Left renal pelvis (tissue), 4 donors: ENCODE measurements around the gene WASHC2C. TPM values are rescaled to one million over a fixed set of nuclear protein-coding genes. Genes with fewer than 3 reads are reported as not detected.
"Not testable (repeated sequence)": the region's sequence is repeated elsewhere in the genome, so short reads cannot be mapped to it uniquely, and the experiment has no call there.

Experiments used
- DNase-seq, 4 donors: peaks; one replicate each; pipeline ENCODE4 v3.0.0-alpha.2; 2013; ENCODE audit warnings: low read depth in 4 of 4, low spot score in 3 of 4
- polyA plus RNA-seq, 4 donors: library from polyadenylated mRNA; unstranded; fragments of 120-200 nt; gene quantifications; one replicate each; pipeline ENCODE4 v1.2.1, GENCODE V29; 2013; ENCODE audit not compliant: insufficient read length in 4 of 4

The WASHC2C gene
- polyA plus RNA-seq, 4 donors = 42.5 to 71.6 (median 59.8) TPM

DNA sequence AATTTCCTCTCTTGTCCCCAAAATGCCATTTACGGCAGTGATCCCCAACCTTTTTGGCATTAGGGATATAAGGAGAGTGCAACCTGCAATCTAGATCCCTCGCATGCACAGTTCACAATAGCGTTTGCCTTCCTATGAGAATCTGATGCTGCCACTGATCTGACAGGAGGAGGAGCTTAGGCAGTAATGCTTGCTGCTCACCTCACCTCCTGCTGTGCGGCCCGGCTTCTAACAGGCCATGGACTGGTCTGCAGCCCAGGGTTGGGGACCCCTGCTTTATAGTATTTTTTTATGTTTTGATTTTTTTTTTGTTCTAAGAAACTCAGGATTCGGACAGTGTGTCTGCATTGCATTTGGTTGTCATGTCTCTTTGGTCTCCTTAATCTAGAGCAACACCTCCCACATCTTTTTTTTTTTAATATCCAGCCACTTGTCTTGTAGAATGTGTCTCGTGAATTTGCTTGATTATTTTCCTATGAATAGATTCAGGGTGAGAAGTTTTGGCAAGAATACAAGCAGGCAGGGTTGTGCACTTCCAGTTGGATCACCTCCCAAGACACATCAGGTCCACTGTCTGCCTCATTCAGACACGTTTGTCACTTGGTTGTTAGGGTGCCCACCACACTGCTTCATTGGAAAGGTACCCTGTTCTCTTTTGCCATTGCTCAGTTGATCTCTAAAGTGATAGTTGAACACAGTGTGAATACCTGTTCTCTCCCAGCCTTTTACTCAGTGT, 30.8 kb downstream of the WASHC2C start:
- DNase-seq = not testable (repeated sequence)

DNA sequence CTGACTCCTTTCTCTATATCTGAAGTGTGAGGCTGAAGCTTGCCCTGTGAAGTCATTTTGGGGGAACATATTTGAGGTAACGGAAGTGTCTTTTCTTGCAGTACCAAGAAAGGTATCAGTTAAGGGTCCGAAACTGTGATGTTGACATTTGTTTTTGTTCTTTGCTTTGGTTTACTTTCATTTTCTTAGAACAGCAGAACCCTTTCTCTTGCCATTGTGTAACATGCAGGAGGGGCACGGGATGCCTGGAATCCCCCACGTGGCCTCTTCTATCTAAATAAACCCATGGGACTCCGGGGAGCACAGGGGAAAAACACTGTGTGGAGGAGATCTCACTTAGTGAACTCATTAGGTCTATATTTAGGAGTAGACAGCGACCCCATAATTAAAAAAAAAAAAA, 34.6 kb downstream of the WASHC2C start:
- not testable (repeated sequence) for DNase-seq

- DNase-seq = not testable (repeated sequence)
Measured at GRCh38 chr10:45763037-45763436, 36.0 kb downstream of the WASHC2C start.

DNA sequence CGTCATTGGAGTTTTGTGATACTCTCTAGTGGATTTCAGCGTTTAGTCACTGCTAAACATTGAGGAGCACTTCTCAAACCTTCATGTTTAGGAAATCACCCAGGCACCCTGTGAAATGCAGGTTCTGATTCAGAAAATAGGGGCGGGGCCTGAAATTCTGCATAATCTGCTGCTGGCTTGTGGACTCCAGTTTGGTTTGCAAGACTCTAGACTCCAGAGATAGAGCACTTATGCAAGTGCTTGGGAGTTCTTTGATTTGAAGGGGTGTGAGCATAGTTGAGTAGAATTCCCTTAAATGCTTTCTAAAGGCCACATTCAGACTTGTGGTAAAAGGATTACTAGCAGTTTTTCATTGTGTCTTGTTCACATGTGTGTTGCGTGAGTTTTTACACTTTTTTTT, 41.3 kb downstream of the WASHC2C start:
- DNase-seq = not testable (repeated sequence)

GRCh38 chr10:45771757-45772461, 44.8 kb downstream of the WASHC2C start:
- DNase-seq = not testable (repeated sequence)

GRCh38 chr10:45786217-45786616, 59.2 kb downstream of the WASHC2C start:
- DNase-seq = not testable (repeated sequence)

DNA sequence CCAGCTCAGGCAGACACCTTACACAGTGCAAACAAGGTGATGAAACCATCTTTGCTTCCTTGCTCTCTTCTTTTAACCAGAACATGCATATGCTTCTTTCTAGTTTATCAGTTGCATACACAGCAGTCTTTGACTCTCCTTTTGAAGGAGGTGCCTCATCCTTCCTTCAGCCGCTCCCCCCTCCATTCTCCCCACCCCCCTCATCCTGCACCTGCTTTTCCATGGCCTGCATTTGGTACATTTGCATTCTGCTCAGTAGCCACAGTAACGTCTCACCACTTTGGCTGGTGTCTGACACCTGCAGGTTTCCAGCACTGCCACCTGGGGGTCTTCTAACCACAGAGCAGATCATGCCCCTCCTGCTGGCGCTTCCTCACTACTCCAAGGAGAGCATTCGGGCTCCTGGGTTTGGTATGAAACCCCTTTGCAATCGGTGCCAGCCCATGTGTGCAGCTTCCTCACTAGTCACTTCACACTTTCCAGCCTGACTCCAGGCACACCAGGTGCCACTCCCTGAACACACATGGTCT, 60.2 kb downstream of the WASHC2C start:
- DNase-seq = not testable (repeated sequence)

DNA sequence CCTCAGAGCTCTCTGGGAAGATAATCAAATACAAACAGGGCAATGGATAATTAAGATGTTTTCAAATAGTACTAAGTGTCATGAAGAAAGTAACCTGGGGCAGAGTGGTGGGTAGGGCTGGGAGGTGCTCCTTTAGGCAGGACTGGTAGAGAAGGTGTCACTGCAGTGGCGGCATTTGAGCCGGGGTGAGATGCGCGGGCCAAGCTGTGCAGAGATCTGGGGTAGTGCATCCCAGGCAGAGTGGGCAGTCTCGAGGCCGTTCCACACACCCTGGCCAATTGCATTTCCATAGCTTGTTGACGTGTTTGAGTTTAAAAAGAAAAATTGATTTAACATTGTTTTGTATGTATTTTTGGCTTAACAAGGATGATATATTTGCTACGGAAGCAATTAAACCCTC, 62.9 kb downstream of the WASHC2C start:
- not testable (repeated sequence) for DNase-seq

DNA sequence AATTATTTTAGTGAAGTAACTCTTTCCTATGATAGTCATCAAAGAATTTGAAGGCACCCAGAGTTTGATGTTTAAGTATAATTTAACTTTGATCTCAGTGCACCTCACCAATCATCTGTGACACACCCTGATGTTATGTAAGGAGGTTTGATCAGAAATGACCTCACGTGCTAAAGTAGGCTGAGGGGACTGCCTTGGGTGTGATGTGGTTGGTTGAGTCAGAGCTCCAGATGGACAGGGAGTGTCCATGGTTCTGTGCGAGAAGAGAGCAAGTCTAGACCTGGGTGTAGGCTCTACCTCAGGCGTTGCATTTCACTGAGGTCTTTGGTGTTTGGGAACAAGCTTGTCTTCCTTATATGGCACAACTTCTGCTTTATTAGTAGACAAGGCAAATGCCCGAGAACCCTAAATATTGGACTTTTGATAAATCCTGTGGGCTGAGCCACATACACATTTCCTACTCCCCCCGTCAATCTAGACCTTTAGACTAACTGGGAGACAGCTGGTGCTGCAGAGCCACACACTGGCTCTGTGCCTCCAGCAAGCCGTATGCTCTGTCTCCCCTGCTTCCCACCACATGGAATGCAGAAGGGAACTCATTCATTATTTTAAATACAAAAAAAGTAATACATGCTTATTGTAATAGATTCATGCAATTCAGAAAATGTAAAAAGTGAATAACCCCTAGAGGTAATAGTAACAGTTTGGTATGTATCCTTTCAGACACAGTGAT, 63.8 kb downstream of the WASHC2C start:
- not testable (repeated sequence) for DNase-seq

DNA sequence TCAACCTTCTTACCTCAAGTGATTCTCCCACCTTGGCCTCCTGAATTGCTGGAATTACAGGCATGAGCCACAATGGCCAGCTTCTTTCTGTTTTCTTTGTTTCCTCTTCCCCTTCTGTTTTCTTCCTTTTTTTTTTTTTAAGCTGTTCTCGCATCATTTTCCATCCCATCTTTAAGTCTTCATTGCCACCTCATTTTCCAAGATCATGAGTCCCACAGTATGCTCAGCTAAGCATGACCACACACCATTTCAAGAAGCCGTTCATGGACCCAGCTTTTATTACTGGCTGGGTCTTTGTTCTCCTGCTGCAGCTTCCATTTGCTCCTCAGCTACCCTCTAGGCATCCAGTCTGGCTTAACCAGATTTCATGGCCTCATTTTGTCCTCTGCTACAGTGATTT, 67.7 kb downstream of the WASHC2C start:
- DNase-seq = not testable (repeated sequence)

DNA sequence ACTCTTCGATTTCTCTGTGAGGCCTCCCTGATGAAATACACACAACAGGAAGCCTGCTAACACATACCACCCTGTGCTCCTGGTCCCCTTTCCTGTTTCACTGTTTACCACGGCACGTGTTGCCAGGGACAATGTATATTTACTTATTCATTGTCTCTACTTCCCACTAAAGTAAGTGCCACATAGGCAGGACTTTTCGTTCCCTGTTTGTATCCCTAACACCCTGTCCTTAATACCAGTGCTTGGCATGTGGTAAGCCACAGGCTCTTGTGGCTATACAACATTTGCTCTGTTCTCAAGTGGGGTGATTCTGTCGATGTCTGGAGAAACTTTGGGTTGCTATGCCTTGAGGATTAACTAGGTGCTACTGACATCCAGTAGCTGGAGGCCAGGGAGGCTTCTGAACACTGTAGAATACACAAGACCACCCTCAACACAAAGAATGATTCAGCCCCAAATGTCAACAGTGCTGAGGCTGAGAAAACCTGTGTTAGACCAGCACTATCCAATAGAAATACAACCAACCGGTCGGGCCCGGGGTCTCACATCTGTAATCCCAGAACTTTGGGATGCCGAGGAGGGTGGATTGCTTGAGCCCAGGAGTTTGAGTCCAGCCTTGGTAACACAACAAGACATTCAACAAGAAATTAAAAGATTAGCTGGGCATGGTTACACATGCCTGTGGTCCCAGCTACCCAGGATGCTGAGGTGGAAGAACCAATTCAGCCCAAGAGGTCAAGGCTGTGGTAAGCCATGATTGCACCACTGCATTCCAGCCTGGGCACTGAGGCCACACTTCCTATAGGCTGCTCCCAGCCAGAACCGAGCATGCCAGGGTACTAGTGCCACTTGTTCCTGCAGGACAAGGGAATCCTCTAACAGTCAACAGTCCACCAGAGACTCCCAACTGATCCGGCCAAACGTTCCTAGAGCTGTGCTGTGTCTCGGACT, 76.3 kb downstream of the WASHC2C start:
- not testable (repeated sequence) for DNase-seq

DNA sequence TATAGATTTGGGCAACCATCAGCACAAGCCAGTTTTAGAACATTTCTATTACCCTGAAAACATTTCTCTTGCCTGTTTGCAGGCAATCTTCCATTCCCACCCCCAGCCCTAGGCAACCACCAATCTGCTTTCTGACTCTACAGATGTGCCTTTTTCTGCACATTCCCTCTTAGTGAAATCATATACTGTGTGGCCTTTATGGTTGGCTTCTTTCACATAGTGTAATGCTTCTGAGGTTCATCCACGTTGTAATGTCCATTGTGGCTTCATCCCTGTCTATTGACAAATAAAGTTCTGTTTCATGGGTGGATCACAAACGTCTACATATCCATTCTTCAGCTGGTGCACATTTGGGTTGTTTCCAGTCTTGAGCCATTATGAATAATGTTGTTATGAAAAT, 77.9 kb downstream of the WASHC2C start:
- not testable (repeated sequence) for DNase-seq

GRCh38 chr10:45809837-45810236, 82.8 kb downstream of the WASHC2C start:
- DNase-seq = no peak

DNA sequence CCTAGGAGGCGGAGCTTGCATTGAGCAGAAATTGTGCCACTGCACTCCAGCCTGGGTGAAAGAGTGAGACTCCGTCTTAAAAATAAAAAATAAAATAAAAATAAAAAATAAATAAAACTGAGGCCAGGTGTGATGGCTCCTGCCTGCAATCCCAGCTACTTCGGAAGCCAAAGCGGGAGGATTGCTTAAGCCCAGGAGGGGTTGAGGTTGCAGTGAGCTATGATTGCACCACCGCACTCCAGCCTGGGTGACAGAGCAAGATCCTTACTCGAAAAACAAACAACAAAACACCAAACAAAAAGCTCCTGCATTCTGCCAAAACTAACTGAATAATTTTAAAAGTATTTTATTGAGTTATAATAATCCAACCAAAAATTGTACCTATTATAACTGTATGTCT, 84.0 kb downstream of the WASHC2C start:
- DNase-seq = no peak

DNA sequence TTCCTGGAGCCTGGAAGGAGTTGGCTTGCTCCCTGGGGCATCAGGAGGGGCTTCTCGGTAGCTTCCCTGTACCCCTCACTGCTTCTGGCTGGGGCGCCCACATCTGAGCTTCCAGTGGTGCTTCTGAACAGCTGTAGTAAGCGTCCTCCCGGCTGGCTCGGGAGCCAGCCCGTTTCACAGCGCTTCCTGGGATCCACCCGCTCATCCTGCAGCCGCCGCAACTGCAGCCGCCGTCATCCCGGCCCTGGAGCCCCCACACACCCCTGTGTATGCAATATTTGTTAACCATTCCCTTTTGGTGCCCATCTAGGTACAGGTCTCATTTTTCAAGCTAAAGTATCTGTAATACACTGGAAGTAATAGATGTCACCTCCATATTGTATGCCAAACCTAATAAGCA, 85.9 kb downstream of the WASHC2C start:
- DNase-seq = not testable (repeated sequence)

DNA sequence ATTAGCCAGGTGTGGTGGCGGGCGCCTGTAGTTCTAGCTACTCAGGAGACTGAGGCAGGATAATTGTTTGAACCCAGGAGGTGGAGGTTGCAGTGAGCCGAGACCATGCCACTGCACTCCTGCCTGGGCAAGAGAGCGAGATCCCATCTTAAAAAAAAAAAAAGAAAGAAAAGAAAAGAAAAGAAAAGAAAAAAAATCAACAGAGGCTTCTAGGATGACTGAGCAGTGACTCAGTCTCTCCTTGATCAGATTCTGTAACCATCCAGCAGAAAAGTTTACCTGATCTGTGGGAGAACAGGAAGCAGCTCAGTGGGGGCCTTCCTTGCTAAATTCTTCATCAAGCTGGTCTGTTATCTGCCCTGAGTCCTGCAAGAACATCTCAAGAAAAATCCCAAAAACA, 87.1 kb downstream of the WASHC2C start:
- not testable (repeated sequence) for DNase-seq

GRCh38 chr10:45817130-45817859, 90.2 kb downstream of the WASHC2C start:
- DNase-seq = no peak

- DNase-seq = no peak
Measured at GRCh38 chr10:45817912-45818311, 90.8 kb downstream of the WASHC2C start.

DNA sequence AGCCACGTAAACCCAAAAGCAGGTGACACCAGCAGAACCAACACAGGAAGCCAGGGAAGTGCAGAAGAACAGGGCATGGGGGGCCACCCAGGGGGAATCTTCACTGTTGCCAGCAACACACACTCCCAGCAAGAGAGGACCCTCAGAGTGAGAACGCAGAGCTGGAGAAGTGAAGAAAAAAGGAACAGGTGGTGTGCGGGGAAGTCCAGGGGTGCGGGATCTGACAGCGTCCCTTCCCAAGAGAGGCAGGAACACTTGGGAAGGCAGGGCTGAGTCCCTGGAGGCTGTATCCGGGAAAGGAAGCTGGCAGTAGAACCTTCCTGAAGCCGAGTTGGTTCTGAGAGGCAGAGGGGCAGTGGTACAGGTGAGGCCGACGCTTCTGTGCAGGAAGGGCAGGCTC, 92.5 kb downstream of the WASHC2C start:
- DNase-seq = no peak
